GM23338 (cell line): ENCODE results near the gene PDGFRB. TPM values are rescaled to one million over a fixed set of nuclear protein-coding genes. Genes with fewer than 3 reads are reported as not detected.
A peak's percentile ranks its signal among the peaks of the same experiment; 100 is the strongest.

Source experiments
- ATAC-seq: fragments of 200-7000 bp; cut with Tn5 transposase; 3 replicates; pipeline ENCODE4 v1.9.1; 2020
- DNase-seq: peaks from one replicate; pipeline ENCODE4 v3.0.0-alpha.2; 2015; ENCODE audit warnings: low spot score
- H2AFZ ChIP-seq: fragments of 200-600 bp; sonication (generic); 2 replicates; pipeline ENCODE4 v1.8.0; 2016; ENCODE audit warnings: antibody characterized with exemption, mild to moderate bottlenecking, moderate library complexity
- H3F3A ChIP-seq: fragments of 200-600 bp; sonication (generic); replicated peaks from 2 replicates; pipeline ENCODE4 v1.8.0; 2017; ENCODE audit warnings: antibody characterized with exemption, mixed run types, low read depth
- H3K27ac ChIP-seq: fragments of 200-600 bp; sonication (generic); 2 replicates; pipeline ENCODE4 v1.6.1; 2016; ENCODE audit warnings: low read depth
- H3K27me3 ChIP-seq: fragments of 200-600 bp; sonication (generic); 2 replicates; pipeline ENCODE4 v1.8.0; 2016; ENCODE audit warnings: mild to moderate bottlenecking, mixed run types, moderate library complexity; ENCODE audit not compliant: insufficient read depth
- H3K36me3 ChIP-seq: fragments of 200-600 bp; sonication (generic); 2 replicates; pipeline ENCODE4 v1.8.0; 2016; ENCODE audit warnings: mild to moderate bottlenecking; ENCODE audit not compliant: insufficient read depth
- H3K4me1 ChIP-seq: fragments of 200-600 bp; sonication (generic); 2 replicates; pipeline ENCODE4 v1.8.0; 2016; ENCODE audit warnings: mild to moderate bottlenecking, moderate library complexity; ENCODE audit not compliant: insufficient read depth
- H3K4me2 ChIP-seq: fragments of 200-600 bp; sonication (generic); 2 replicates; pipeline ENCODE4 v1.7.1; 2017; ENCODE audit warnings: mixed run types
- H3K4me3 ChIP-seq: fragments of 200-600 bp; sonication (generic); 2 replicates; pipeline ENCODE4 v1.6.1; 2016; ENCODE audit warnings: mixed run types
- H3K79me2 ChIP-seq: fragments of 200-600 bp; sonication (generic); replicated peaks from 2 replicates; pipeline ENCODE4 v1.8.0; 2017; ENCODE audit warnings: mild to moderate bottlenecking; ENCODE audit not compliant: insufficient read depth
- H3K9me2 ChIP-seq: fragments of 200-600 bp; sonication (generic); 2 replicates; pipeline ENCODE4 v1.8.0; 2017; ENCODE audit not compliant: insufficient read depth
- H4K20me1 ChIP-seq: fragments of 200-600 bp; sonication (generic); replicated peaks from 2 replicates; pipeline ENCODE4 v1.8.0; 2017; ENCODE audit warnings: mild to moderate bottlenecking; ENCODE audit not compliant: insufficient read depth
- H3K27ac Mint-ChIP-seq: 2 replicates; pipeline ENCODE4 v1.8.0; 2020; ENCODE audit warnings: inconsistent platforms, mild to moderate bottlenecking, moderate library complexity, mixed read lengths
- H3K27me3 Mint-ChIP-seq: 3 replicates; pipeline ENCODE4 v1.8.0; 2022; ENCODE audit warnings: low read depth, mild to moderate bottlenecking, moderate library complexity, mixed read lengths, inconsistent platforms; ENCODE audit not compliant: insufficient read depth, poor library complexity
- H3K36me3 Mint-ChIP-seq: 3 replicates; pipeline ENCODE4 v1.8.0; 2021; ENCODE audit warnings: low read depth, mild to moderate bottlenecking, inconsistent platforms, moderate library complexity, mixed read lengths
- H3K4me1 Mint-ChIP-seq: 3 replicates; pipeline ENCODE4 v1.8.0; 2020; ENCODE audit warnings: mild to moderate bottlenecking, inconsistent platforms, mixed read lengths
- H3K4me3 Mint-ChIP-seq: 3 replicates; pipeline ENCODE4 v1.8.0; 2021; ENCODE audit warnings: moderate library complexity, mild to moderate bottlenecking, inconsistent platforms, mixed read lengths
- H3K9me3 Mint-ChIP-seq: 3 replicates; pipeline ENCODE4 v1.8.0; 2020; ENCODE audit warnings: moderate library complexity, mild to moderate bottlenecking, inconsistent platforms, mixed read lengths
- CREB1 ChIP-seq: fragments of 250-450 bp; sonication (Bioruptor Pico); IDR thresholded peaks from 2 replicates; pipeline ENCODE4 v1.5.0; 2020; ENCODE audit warnings: low read depth, mild to moderate bottlenecking, moderate library complexity
- JUNB ChIP-seq: IDR thresholded peaks from one replicate; pipeline ENCODE4 v1.6.1; 2016; ENCODE audit warnings: antibody characterized with exemption; ENCODE audit not compliant: unreplicated experiment
- POLR2AphosphoS5 ChIP-seq: IDR thresholded peaks from 2 replicates; pipeline ENCODE4 v1.6.1; 2016; ENCODE audit warnings: antibody characterized with exemption, low read depth
- ZNF114 ChIP-seq: fragments of 250-450 bp; sonication (Bioruptor Pico); IDR thresholded peaks from 2 replicates; pipeline ENCODE4 v1.5.0; 2020; ENCODE audit warnings: mild to moderate bottlenecking, moderate library complexity
- long read RNA-seq: library from polyadenylated mRNA; unstranded; transcript quantifications from one replicate; pipeline ENCODE4 v2.0.0, GENCODE V29; 2020; ENCODE audit not compliant: unreplicated experiment
- polyA plus RNA-seq: library from polyadenylated mRNA; unstranded; fragments of >200 nt; fragmentation: Nextera tagmentation; extraction: Ambion mirVana; gene quantifications from 2 replicates; pipeline ENCODE4 v1.2.1, GENCODE V29; 2016
- total RNA-seq: library from RNA; depleted of rRNA; stranded (reverse); fragments of >200 nt; shearing (Covaris generic); gene quantifications from 2 replicates; pipeline ENCODE4 v1.2.3, GENCODE V29; 2014; rRNA removed
- TF ChIP-seq, protein P1 (sequence below), 2 experiments: fragments of 200-600 bp in 1 of 2; sonication (generic) in 1 of 2; conservative IDR thresholded peaks; 2 replicates each; pipeline versions ENCODE4 v1.5.1 to v1.6.1; 2016 to 2017; ENCODE audit warnings: antibody characterized with exemption in 2 of 2, low read depth in 2 of 2, mild to moderate bottlenecking in 2 of 2, moderate library complexity in 1 of 2

Gene PDGFRB
- total RNA-seq (7.1 and 11.3 TPM in 2 replicates), polyA plus RNA-seq (4.1 and 4.5 TPM in 2 replicates)
- long read RNA-seq, partial matches to known transcripts, result 2 of 2 reads
- long read RNA-seq, other reads (novel, unspliced or antisense), result 0 of 2 reads

DNA sequence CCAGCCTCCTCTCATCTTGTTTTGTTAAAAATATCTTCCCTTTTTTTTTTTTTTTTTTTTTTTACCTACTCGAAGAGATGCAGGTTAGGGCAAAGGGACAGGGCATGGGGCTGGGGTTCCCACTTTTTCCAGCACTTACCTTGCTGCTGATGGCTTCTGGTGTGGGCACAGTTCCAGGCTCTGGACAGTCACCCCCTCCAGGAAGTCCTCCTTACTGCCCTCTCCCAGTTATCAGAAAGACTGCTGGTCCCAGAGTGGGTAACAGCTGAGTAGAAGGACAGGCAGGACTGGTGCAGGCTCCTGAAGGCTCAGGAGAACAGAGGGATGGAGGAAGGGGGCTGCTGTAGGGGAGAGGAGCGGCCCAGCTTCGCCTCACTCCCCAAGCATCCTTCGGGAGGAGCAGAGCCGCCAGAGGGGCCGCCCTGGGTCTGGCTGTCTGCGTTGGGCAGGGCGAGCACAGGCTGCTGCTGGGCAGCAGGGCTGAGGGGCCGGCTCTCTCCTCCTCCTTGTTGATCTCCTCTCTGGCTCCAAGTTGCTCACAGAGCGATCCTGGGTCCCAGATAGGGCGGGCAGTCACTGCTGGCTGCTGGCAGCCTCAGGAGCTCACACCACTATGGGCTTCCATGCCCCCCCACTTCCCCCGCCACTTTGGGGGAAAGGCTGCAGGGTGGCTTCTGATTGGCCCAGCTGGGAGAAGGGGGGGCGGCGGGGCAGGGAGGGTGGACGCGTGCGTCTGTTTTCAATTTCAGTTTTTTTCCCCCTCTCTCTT is at the start of gene PDGFRB:
Gene PDGFRB (minus strand): TSS at position 588 of the 769 bp plus-strand sequence. CDS start 18,798 bp downstream, outside the sequence.
- DNase-seq (peak; percentile 61), ATAC-seq (peak; percentile 76)
- Histone ChIP-seq H3K4me3 (peak within 1 kb of the TSS; percentile 51), H2AFZ (peak within 1 kb of the TSS; percentile 98), H3K4me2 (peak within 1 kb of the TSS; percentile 78), H3K4me1 (peaks cover 25% of the 10 kb centered on the region), H4K20me1 (no peaks in the 10 kb centered on the region), H3F3A (no peaks in the 10 kb centered on the region), H3K79me2 (no peaks in the 10 kb centered on the region), H3K27me3 (no peaks in the 10 kb centered on the region), H3K9me2 (no peaks in the 10 kb centered on the region), H3K27ac (peak within 1 kb of the TSS; percentile 14), H3K36me3 (no peaks in the 10 kb centered on the region)
- H3K9me3 Mint-ChIP-seq, result no peaks in the 10 kb centered on the region
- H3K27me3 Mint-ChIP-seq, result peaks cover 14% of the 10 kb centered on the region
- H3K4me3 Mint-ChIP-seq, result peak within 1 kb of the TSS; percentile 68
- H3K36me3 Mint-ChIP-seq, result no peaks in the 10 kb centered on the region
- H3K27ac Mint-ChIP-seq, result no peak within 1 kb of the TSS; the same call in 1 of the 2 replicates
- peaks cover 28% of the 10 kb centered on the region for H3K4me1 Mint-ChIP-seq
- TF ChIP-seq, protein P1, sequence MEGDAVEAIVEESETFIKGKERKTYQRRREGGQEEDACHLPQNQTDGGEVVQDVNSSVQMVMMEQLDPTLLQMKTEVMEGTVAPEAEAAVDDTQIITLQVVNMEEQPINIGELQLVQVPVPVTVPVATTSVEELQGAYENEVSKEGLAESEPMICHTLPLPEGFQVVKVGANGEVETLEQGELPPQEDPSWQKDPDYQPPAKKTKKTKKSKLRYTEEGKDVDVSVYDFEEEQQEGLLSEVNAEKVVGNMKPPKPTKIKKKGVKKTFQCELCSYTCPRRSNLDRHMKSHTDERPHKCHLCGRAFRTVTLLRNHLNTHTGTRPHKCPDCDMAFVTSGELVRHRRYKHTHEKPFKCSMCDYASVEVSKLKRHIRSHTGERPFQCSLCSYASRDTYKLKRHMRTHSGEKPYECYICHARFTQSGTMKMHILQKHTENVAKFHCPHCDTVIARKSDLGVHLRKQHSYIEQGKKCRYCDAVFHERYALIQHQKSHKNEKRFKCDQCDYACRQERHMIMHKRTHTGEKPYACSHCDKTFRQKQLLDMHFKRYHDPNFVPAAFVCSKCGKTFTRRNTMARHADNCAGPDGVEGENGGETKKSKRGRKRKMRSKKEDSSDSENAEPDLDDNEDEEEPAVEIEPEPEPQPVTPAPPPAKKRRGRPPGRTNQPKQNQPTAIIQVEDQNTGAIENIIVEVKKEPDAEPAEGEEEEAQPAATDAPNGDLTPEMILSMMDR (conservative IDR thresholded peaks at IDR 0.05; ENCODE audit: low read depth in 2 of 2), result 0 out of 4 replicates have a peak, but pooled peaks of 1 of the 2 experiments have one; percentile 2
- peak; percentile 49; the same call in 1 of the 2 replicates for TF ChIP-seq POLR2AphosphoS5
- no peak for TF ChIP-seq CREB1

DNA sequence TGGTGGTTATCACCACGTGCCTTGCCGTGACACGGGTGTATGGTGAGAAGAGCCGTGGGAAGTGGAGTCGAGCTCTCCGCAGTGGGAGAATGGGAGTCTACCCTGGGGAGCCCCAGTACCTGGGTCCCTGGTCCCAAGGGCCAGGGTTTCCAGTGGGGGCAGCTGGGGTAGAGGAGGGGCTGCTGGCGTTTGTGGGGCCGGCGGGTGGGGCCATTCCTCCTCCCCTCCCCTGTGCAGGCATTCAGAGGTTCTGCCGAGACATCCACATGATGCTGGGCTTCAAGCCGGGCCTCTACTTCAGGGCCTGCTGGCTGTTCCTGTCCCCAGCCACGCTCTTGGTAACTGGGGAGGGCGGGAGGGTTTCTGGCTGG is 48.9 kb upstream of the PDGFRB start:
- no peaks in the 10 kb centered on the region for H3F3A ChIP-seq
- H3K4me3 ChIP-seq, result no peak overlapping the region
- no peaks in the 10 kb centered on the region for H3K36me3 ChIP-seq
- TF ChIP-seq ZNF114 (CRISPR knock-in tag) (no peak), JUNB (no peak)
- no peaks in the 10 kb centered on the region for H3K9me2 ChIP-seq
- Mint-ChIP-seq H3K9me3 (no peaks in the 10 kb centered on the region; the same call in 2 of the 3 replicates), H3K27me3 (peaks cover 6% of the 10 kb centered on the region), H3K4me3 (no peak overlapping the region), H3K36me3 (no peaks in the 10 kb centered on the region; the same call in 2 of the 3 replicates), H3K4me1 (peaks cover 23% of the 10 kb centered on the region), H3K27ac (peak overlapping the region; percentile 51; the same call in 1 of the 2 replicates)
- no peak overlapping the region for H3K27ac ChIP-seq
- no peaks in the 10 kb centered on the region for H4K20me1 ChIP-seq
- no peaks in the 10 kb centered on the region; the same call in 1 of the 2 replicates for H3K4me1 ChIP-seq
- ATAC-seq (no peak), DNase-seq (no peak)
- no peak overlapping the region for H2AFZ ChIP-seq
- no peaks in the 10 kb centered on the region for H3K79me2 ChIP-seq
- H3K4me2 ChIP-seq, result no peak overlapping the region
- H3K27me3 ChIP-seq, result no peaks in the 10 kb centered on the region
